Lower leg skin (tissue), 3 donors: ENCODE measurements around the gene OGA.

Experiments
- CTCF ChIP-seq, 3 donors: fragments of 450-650 bp; IDR thresholded peaks; one replicate each; pipeline ENCODE4 v1.5.1; 2016; ENCODE audit warnings: antibody characterized with exemption in 3 of 3, mild to moderate bottlenecking in 3 of 3, moderate library complexity in 2 of 3
- POLR2A ChIP-seq, 2 donors: fragments of 450-650 bp; IDR thresholded peaks; one replicate each; pipeline ENCODE4 v1.6.1; 2016 to 2017; ENCODE audit warnings: antibody characterized with exemption in 2 of 2, mild to moderate bottlenecking in 1 of 2, moderate library complexity in 1 of 2

GRCh38 chr10:101843032-101844021 is 25.1 kb upstream of the OGA start, which contains the start of gene KCNIP2:
- TF ChIP-seq CTCF (IDR thresholded peaks at IDR 0.05), result no peak
- TF ChIP-seq POLR2A (IDR thresholded peaks at IDR 0.05), result no peak
